CD14-positive monocyte (primary cell): ENCODE measurements around the gene LRP1. TPM values are rescaled to one million over a fixed set of nuclear protein-coding genes. Genes with fewer than 3 reads are reported as not detected.

ENCODE experiments used
- DNase-seq, 3 donors: peaks; one replicate each; pipeline ENCODE4 v3.0.0-alpha.2; 2011 to 2022
- H2AFZ ChIP-seq: 2 replicates; pipeline ENCODE4 v1.6.0; 2012; ENCODE audit warnings: mild to moderate bottlenecking, low read depth, low read length, inconsistent platforms; ENCODE audit not compliant: insufficient read depth, poor library complexity, severe bottlenecking
- H3K27ac ChIP-seq, 2 donors: 1 replicate in 1 of 2; 2 replicates in 1 of 2; pipeline ENCODE4 v1.5.1; 2012 to 2013; ENCODE audit warnings: low read length in 2 of 2, control low read depth in 1 of 2, inconsistent platforms in 1 of 2, low read depth in 1 of 2, mild to moderate bottlenecking in 1 of 2
- H3K27me3 ChIP-seq, 2 donors: one replicate each; pipeline versions ENCODE4 v1.6.0 to v1.6.1; 2011 to 2013; ENCODE audit warnings: low read length in 2 of 2; ENCODE audit not compliant: control insufficient read depth in 2 of 2, insufficient read depth in 2 of 2
- H3K36me3 ChIP-seq, 2 donors: replicated peaks in 1 of 2; 1 replicate in 1 of 2; 2 replicates in 1 of 2; pipeline versions ENCODE4 v1.5.1 to v1.6.1; 2012 to 2013; ENCODE audit warnings: low read length in 2 of 2, control low read depth in 1 of 2, inconsistent platforms in 1 of 2, mild to moderate bottlenecking in 1 of 2; ENCODE audit not compliant: insufficient read depth in 2 of 2, control insufficient read depth in 1 of 2
- H3K4me1 ChIP-seq, 2 donors: 1 replicate in 1 of 2; 2 replicates in 1 of 2; pipeline versions ENCODE4 v1.5.1 to v1.6.1; 2012 to 2013; ENCODE audit warnings: low read length in 2 of 2, control low read depth in 1 of 2, inconsistent platforms in 1 of 2, mild to moderate bottlenecking in 1 of 2, moderate library complexity in 1 of 2; ENCODE audit not compliant: insufficient read depth in 2 of 2, control insufficient read depth in 1 of 2
- H3K4me2 ChIP-seq: replicated peaks from 2 replicates; pipeline ENCODE3; 2012; ENCODE audit warnings: low read length, moderate library complexity, mild to moderate bottlenecking; ENCODE audit not compliant: poor library complexity, severe bottlenecking; ENCODE audit errors: extremely low read depth
- H3K4me3 ChIP-seq, 3 experiments: fragments of 200-600 bp in 1 of 3; sonication (generic) in 1 of 3; replicated peaks in 1 of 3; 1 replicate in 2 of 3; 2 replicates in 1 of 3; pipeline ENCODE4 v1.5.1; 2011 to 2013; ENCODE audit warnings: low read length in 3 of 3, mild to moderate bottlenecking in 3 of 3, control low read depth in 2 of 3, low read depth in 2 of 3, inconsistent platforms in 1 of 3, moderate library complexity in 1 of 3
- H3K79me2 ChIP-seq: 2 replicates; pipeline ENCODE4 v1.6.0; 2012; ENCODE audit warnings: mild to moderate bottlenecking, control low read depth, inconsistent platforms, low read length, moderate library complexity; ENCODE audit not compliant: insufficient read depth
- H3K9ac ChIP-seq: 2 replicates; pipeline ENCODE4 v1.6.0; 2017; ENCODE audit warnings: low read length, mild to moderate bottlenecking; ENCODE audit not compliant: insufficient read depth, poor library complexity, severe bottlenecking
- H3K9me3 ChIP-seq, 2 donors: replicated peaks in 1 of 2; 1 replicate in 1 of 2; 2 replicates in 1 of 2; pipeline versions ENCODE4 v1.5.1 to v1.6.1; 2012 to 2013; ENCODE audit warnings: low read length in 2 of 2, control low read depth in 1 of 2; ENCODE audit not compliant: control insufficient read depth in 1 of 2, insufficient read depth in 1 of 2
- H4K20me1 ChIP-seq: 2 replicates; pipeline ENCODE4 v1.6.0; 2012; ENCODE audit warnings: mild to moderate bottlenecking, low read length, control low read depth, moderate library complexity; ENCODE audit not compliant: insufficient read depth
- H3K27ac Mint-ChIP-seq, 7 donors: one replicate each; pipeline ENCODE4 v1.8.0; 2020; ENCODE audit warnings: mild to moderate bottlenecking in 7 of 7, mixed read lengths in 7 of 7, moderate library complexity in 6 of 7, inconsistent platforms in 2 of 7
- H3K27me3 Mint-ChIP-seq, 3 donors: one replicate each; pipeline ENCODE4 v1.8.0; 2021 to 2022; ENCODE audit warnings: low read depth in 3 of 3, mild to moderate bottlenecking in 3 of 3, mixed read lengths in 3 of 3, moderate library complexity in 3 of 3, inconsistent platforms in 1 of 3
- H3K36me3 Mint-ChIP-seq, 2 donors: one replicate each; pipeline ENCODE4 v1.8.0; 2020; ENCODE audit warnings: mixed read lengths in 2 of 2, inconsistent platforms in 1 of 2, mild to moderate bottlenecking in 1 of 2
- H3K4me1 Mint-ChIP-seq: one replicate; pipeline ENCODE4 v1.8.0; 2020; ENCODE audit warnings: mild to moderate bottlenecking, mixed read lengths
- H3K4me3 Mint-ChIP-seq, 2 donors: one replicate each; pipeline ENCODE4 v1.8.0; 2020; ENCODE audit warnings: mild to moderate bottlenecking in 2 of 2, mixed read lengths in 2 of 2, moderate library complexity in 1 of 2
- H3K9me3 Mint-ChIP-seq, 7 donors: one replicate each; pipeline ENCODE4 v1.8.0; 2020 to 2022; ENCODE audit warnings: mixed read lengths in 7 of 7, mild to moderate bottlenecking in 6 of 7, moderate library complexity in 6 of 7, inconsistent platforms in 2 of 7
- WGBS: methylation state at CpG from one replicate; pipeline ENCODE4 v1.1.5; 2013; ENCODE audit warnings: missing lambda C conversion rate; ENCODE audit not compliant: insufficient coverage; 5-methylcytosine and 5-hydroxymethylcytosine counted together
- intact Hi-C, 2 donors: fragments of 100-400 bp; cut with micrococcal nuclease; formaldehyde crosslinking; loops; one replicate each; pipeline versions ENCODE4 v1.15.0 to v1.15.1; 2023
- polyA plus RNA-seq, 3 donors: library from polyadenylated mRNA; depleted of rRNA in 1 of 3; unstranded in 2 of 3; stranded (reverse) in 1 of 3; fragments of 300-500 nt in 2 of 3; fragments of >200 nt in 1 of 3; fragmentation: Illumina TruSeq in 2 of 3; gene quantifications; 1 replicate in 2 of 3; 2 replicates in 1 of 3; pipeline ENCODE4 v1.2.3, GENCODE V29; 2012 to 2021
- TF ChIP-seq, protein P1 (sequence below): fragments of 200-600 bp; IDR thresholded peaks from one replicate; pipeline ENCODE4 v1.8.0; 2022; ENCODE audit warnings: antibody characterized with exemption, mild to moderate bottlenecking

LRP1 gene
- polyA plus RNA-seq, 3 donors, result 5.5 to 246 (median 10.5) TPM

GRCh38 chr12:57248934-57249742 is 120.9 kb downstream of the LRP1 start:
- H3K4me1 ChIP-seq, result peaks cover 29% of the 10 kb centered on the region in 2 donors
- no peaks in the 10 kb centered on the region for H3K27me3 ChIP-seq
- no peaks in the 10 kb centered on the region for H3K9me3 Mint-ChIP-seq
- peak overlapping the region; percentile 63 to 79 for H3K27ac ChIP-seq
- H2AFZ ChIP-seq, result peak overlapping the region; percentile 74
- no peaks in the 10 kb centered on the region for H3K9me3 ChIP-seq
- WGBS, result 40% methylated on average over 1 of the region's 7 CpGs
- peaks cover 2 to 6% (median 4%) of the 10 kb centered on the region in 3 donors for H3K27me3 Mint-ChIP-seq
- no peaks in the 10 kb centered on the region for H3K79me2 ChIP-seq
- peaks cover 29 to 34% of the 10 kb centered on the region in 2 donors for H3K36me3 Mint-ChIP-seq
- peak overlapping the region; percentile 47 for H3K9ac ChIP-seq
- TF ChIP-seq, protein P1, sequence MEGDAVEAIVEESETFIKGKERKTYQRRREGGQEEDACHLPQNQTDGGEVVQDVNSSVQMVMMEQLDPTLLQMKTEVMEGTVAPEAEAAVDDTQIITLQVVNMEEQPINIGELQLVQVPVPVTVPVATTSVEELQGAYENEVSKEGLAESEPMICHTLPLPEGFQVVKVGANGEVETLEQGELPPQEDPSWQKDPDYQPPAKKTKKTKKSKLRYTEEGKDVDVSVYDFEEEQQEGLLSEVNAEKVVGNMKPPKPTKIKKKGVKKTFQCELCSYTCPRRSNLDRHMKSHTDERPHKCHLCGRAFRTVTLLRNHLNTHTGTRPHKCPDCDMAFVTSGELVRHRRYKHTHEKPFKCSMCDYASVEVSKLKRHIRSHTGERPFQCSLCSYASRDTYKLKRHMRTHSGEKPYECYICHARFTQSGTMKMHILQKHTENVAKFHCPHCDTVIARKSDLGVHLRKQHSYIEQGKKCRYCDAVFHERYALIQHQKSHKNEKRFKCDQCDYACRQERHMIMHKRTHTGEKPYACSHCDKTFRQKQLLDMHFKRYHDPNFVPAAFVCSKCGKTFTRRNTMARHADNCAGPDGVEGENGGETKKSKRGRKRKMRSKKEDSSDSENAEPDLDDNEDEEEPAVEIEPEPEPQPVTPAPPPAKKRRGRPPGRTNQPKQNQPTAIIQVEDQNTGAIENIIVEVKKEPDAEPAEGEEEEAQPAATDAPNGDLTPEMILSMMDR, result no peak
- H3K4me3 Mint-ChIP-seq, result peak overlapping the region; percentile 81 to 96
- H3K36me3 ChIP-seq, result peaks cover 8 to 15% of the 10 kb centered on the region in 2 donors
- peaks cover 4% of the 10 kb centered on the region for H4K20me1 ChIP-seq
- peak overlapping the region; percentile 75 to 95 (median 90) for H3K27ac Mint-ChIP-seq
- peak overlapping the region; percentile 71 for H3K4me2 ChIP-seq
- intact Hi-C loops, result loop anchor here in 1 of 2 donors (5.0 kb wide), 1 partner anchor 37 kb away; no protein-coding TSS in a partner anchor
- peaks cover 34% of the 10 kb centered on the region for H3K4me1 Mint-ChIP-seq
- peak; percentile 62 to 89 (median 76) for DNase-seq
- H3K4me3 ChIP-seq, result peak overlapping the region; percentile 46 to 73 (median 63)

GRCh38 chr12:57250541-57250940 is 122.3 kb downstream of the LRP1 start:
- H3K4me2 ChIP-seq, result no peak overlapping the region
- Mint-ChIP-seq H3K27me3 (peaks cover 0 to 2% (median 2%) of the 10 kb centered on the region in 3 donors), H3K4me1 (peaks cover 21% of the 10 kb centered on the region), H3K36me3 (peaks cover 37 to 39% of the 10 kb centered on the region in 2 donors), H3K27ac (no peak overlapping the region), H3K9me3 (no peaks in the 10 kb centered on the region), H3K4me3 (no peak overlapping the region)
- H3K9ac ChIP-seq, result no peak overlapping the region
- DNase-seq, result no peak
- H3K27ac ChIP-seq, result no peak overlapping the region
- no peak overlapping the region for H3K4me3 ChIP-seq
- no peaks in the 10 kb centered on the region for H3K9me3 ChIP-seq
- no CpG with 5 or more reads among the region's 3 CpGs for WGBS
- H2AFZ ChIP-seq, result no peak overlapping the region
- H3K79me2 ChIP-seq, result no peaks in the 10 kb centered on the region
- peaks cover 22 to 23% of the 10 kb centered on the region in 2 donors for H3K4me1 ChIP-seq
- no peaks in the 10 kb centered on the region for H4K20me1 ChIP-seq
- H3K27me3 ChIP-seq, result no peaks in the 10 kb centered on the region
- peaks cover 21 to 25% of the 10 kb centered on the region in 2 donors for H3K36me3 ChIP-seq
- TF ChIP-seq, protein P1, result no peak
- intact Hi-C loops, result no loop called here
